ENCODE measurements around the gene COLEC11. TPM values are rescaled to one million over a fixed set of nuclear protein-coding genes. Genes with fewer than 3 reads are reported as not detected.
"Not testable (repeated sequence)": the region's sequence is repeated elsewhere in the genome, so short reads cannot be mapped to it uniquely, and the experiment has no call there.

Gene COLEC11
- total RNA-seq, 1 experiment from 2014 or later = 1.3 TPM

GRCh38 chr2:3566806-3567205, 28.1 kb upstream of the COLEC11 start:
- H3K9me3 Mint-ChIP-seq = peaks cover 3% of the 10 kb centered on the region; the same call in 1 of the 2 replicates
- no peak for DNase-seq (ENCODE audit: low spot score)
- ChIA-PET POLR2A (no interaction called here), CTCF (no interaction called here)
- H3K4me1 Mint-ChIP-seq = no peaks in the 10 kb centered on the region
- no peak for ATAC-seq
- no peak overlapping the region for H3K4me3 Mint-ChIP-seq
- TF ChIP-seq NFE2L1 (CRISPR knock-in tag; IDR thresholded peaks at IDR 0.05) (no peak), FOXJ3 (CRISPR knock-in tag; IDR thresholded peaks at IDR 0.05; ENCODE audit: borderline replicate concordance) (no peak), ZBTB43 (CRISPR knock-in tag; IDR thresholded peaks at IDR 0.05) (no peak), CTCF (IDR thresholded peaks at IDR 0.05) (no peak), HMGA2 (CRISPR knock-in tag; IDR thresholded peaks at IDR 0.05) (no peak), NR2C2 (CRISPR knock-in tag; IDR thresholded peaks at IDR 0.05) (no peak), GTF2I (CRISPR knock-in tag; conservative IDR thresholded peaks at IDR 0.05) (no peak)
- H3K36me3 Mint-ChIP-seq = peaks cover 9% of the 10 kb centered on the region; the same call in 1 of the 2 replicates
- no peak overlapping the region; the same call in 1 of the 2 replicates for H3K27ac Mint-ChIP-seq
- no peaks in the 10 kb centered on the region for H3K27me3 Mint-ChIP-seq (ENCODE audit: low read depth)

GRCh38 chr2:3569656-3570055, 25.3 kb upstream of the COLEC11 start:
- DNase-seq (ENCODE audit: low spot score); CTCF ChIA-PET; H3K9me3 Mint-ChIP-seq; H3K36me3 Mint-ChIP-seq; H3K4me1 Mint-ChIP-seq; POLR2A ChIA-PET; H3K27ac Mint-ChIP-seq; H3K27me3 Mint-ChIP-seq (ENCODE audit: low read depth); H3K4me3 Mint-ChIP-seq; ATAC-seq: not testable (repeated sequence)

- POLR2A ChIA-PET = no interaction called here
- Mint-ChIP-seq H3K4me1 (peaks cover 6% of the 10 kb centered on the region), H3K27me3 (ENCODE audit: low read depth) (no peaks in the 10 kb centered on the region), H3K4me3 (no peak overlapping the region), H3K36me3 (peaks cover 12% of the 10 kb centered on the region), H3K27ac (no peak overlapping the region), H3K9me3 (no peaks in the 10 kb centered on the region; the same call in 1 of the 2 replicates)
- TF ChIP-seq AFF4 (CRISPR knock-in tag; IDR thresholded peaks at IDR 0.05; ENCODE audit: borderline replicate concordance) (no peak), NR1H2 (CRISPR knock-in tag; IDR thresholded peaks at IDR 0.05) (no peak), ATF6 (CRISPR knock-in tag; IDR thresholded peaks at IDR 0.05) (no peak), ZNF232 (CRISPR knock-in tag; IDR thresholded peaks at IDR 0.05) (no peak), CBFB (CRISPR knock-in tag; IDR thresholded peaks at IDR 0.05; ENCODE audit: low read depth) (no peak), E2F4 (CRISPR knock-in tag; IDR thresholded peaks at IDR 0.05; ENCODE audit: borderline replicate concordance, low read depth) (no peak), ESRRA (CRISPR knock-in tag; IDR thresholded peaks at IDR 0.05; ENCODE audit: borderline replicate concordance) (no peak), ATF3 (CRISPR knock-in tag; conservative IDR thresholded peaks at IDR 0.05) (no peak), TEAD1 (CRISPR knock-in tag; IDR thresholded peaks at IDR 0.05) (no peak)
- DNase-seq (ENCODE audit: low spot score) (no peak), ATAC-seq (no peak)
- CTCF ChIA-PET = no interaction called here
Measured at GRCh38 chr2:3571284-3571683, 23.6 kb upstream of the COLEC11 start.
